ENCODE data around the gene HSP90B1. TPM values are rescaled to one million over a fixed set of nuclear protein-coding genes. Genes with fewer than 3 reads are reported as not detected.

The HSP90B1 gene
- total RNA-seq, 1 experiment from 2014 or later, result 864 TPM

GRCh38 chr12:103930034-103930786, at the start of gene HSP90B1 (continued):
- peak; percentile 89 for TF ChIP-seq NR2C2 (CRISPR knock-in tag; IDR thresholded peaks at IDR 0.05)
- no peak for TF ChIP-seq ZBTB21 (CRISPR knock-in tag; IDR thresholded peaks at IDR 0.05; ENCODE audit: borderline replicate concordance)
- no peak for TF ChIP-seq NR3C1 (CRISPR knock-in tag; conservative IDR thresholded peaks at IDR 0.05; ENCODE audit: low read depth)
- TF ChIP-seq ZMAT4 (CRISPR knock-in tag; IDR thresholded peaks at IDR 0.05), result no peak
- TF ChIP-seq ATF3 (CRISPR knock-in tag; conservative IDR thresholded peaks at IDR 0.05), result no peak
- no peak for TF ChIP-seq ZSCAN18 (CRISPR knock-in tag; IDR thresholded peaks at IDR 0.05)
- TF ChIP-seq HMGA2 (CRISPR knock-in tag; IDR thresholded peaks at IDR 0.05), result no peak
- no peak for TF ChIP-seq PREB (CRISPR knock-in tag; IDR thresholded peaks at IDR 0.05; ENCODE audit: borderline replicate concordance)
- TF ChIP-seq ATF6 (CRISPR knock-in tag; IDR thresholded peaks at IDR 0.05), result no peak
- TF ChIP-seq FOXP4 (CRISPR knock-in tag; IDR thresholded peaks at IDR 0.05), result peak; percentile 65
- no peak for TF ChIP-seq NFATC4 (CRISPR knock-in tag; IDR thresholded peaks at IDR 0.05)
- no peak for TF ChIP-seq TP53 (CRISPR knock-in tag; IDR thresholded peaks at IDR 0.05)
- peak; percentile 86; the same call in 1 of the 2 replicates for TF ChIP-seq TEAD1 (CRISPR knock-in tag; IDR thresholded peaks at IDR 0.05)
- peak; percentile 58; the same call in 1 of the 2 replicates for TF ChIP-seq ZNF532 (CRISPR knock-in tag; IDR thresholded peaks at IDR 0.05; ENCODE audit: borderline replicate concordance)
- 0 out of 2 replicates have a peak, but pooled peaks have one; percentile 19 for TF ChIP-seq SMAD4 (CRISPR knock-in tag; IDR thresholded peaks at IDR 0.05)
- TF ChIP-seq E2F5 (CRISPR knock-in tag; IDR thresholded peaks at IDR 0.05), result peak; percentile 65; the same call in 1 of the 2 replicates
- TF ChIP-seq ELF4 (CRISPR knock-in tag; IDR thresholded peaks at IDR 0.05; ENCODE audit: low read depth), result no peak
- no peak for TF ChIP-seq ZNF121 (CRISPR knock-in tag; IDR thresholded peaks at IDR 0.05)
- peak; percentile 4; the same call in 1 of the 2 replicates for TF ChIP-seq IRF1 (CRISPR knock-in tag; IDR thresholded peaks at IDR 0.05)
- no peak for TF ChIP-seq E2F4 (CRISPR knock-in tag; IDR thresholded peaks at IDR 0.05; ENCODE audit: borderline replicate concordance, low read depth)
- peak; percentile 48 for TF ChIP-seq HMGXB4 (CRISPR knock-in tag; IDR thresholded peaks at IDR 0.05)
